Esophagus (tissue), 2 donors: ENCODE results near the gene ADD3. TPM values are rescaled to one million over a fixed set of nuclear protein-coding genes. Genes with fewer than 3 reads are reported as not detected.

Experiments
- H3K27ac ChIP-seq, 2 donors: one replicate each; pipeline ENCODE4 v1.5.1; 2013; ENCODE audit warnings: low read depth in 2 of 2, mild to moderate bottlenecking in 2 of 2, inconsistent platforms in 1 of 2, low read length in 1 of 2, moderate library complexity in 1 of 2
- H3K27me3 ChIP-seq, 2 donors: one replicate each; pipeline ENCODE4 v1.6.1; 2013; ENCODE audit warnings: low read length in 2 of 2, control low read depth in 1 of 2, mild to moderate bottlenecking in 1 of 2; ENCODE audit not compliant: insufficient read depth in 2 of 2, control insufficient read depth in 1 of 2
- H3K36me3 ChIP-seq, 2 donors: one replicate each; pipeline ENCODE4 v1.6.1; 2013; ENCODE audit warnings: low read length in 1 of 2; ENCODE audit not compliant: control insufficient read depth in 2 of 2, insufficient read depth in 2 of 2
- H3K4me1 ChIP-seq, 2 donors: one replicate each; pipeline ENCODE4 v1.6.1; 2013; ENCODE audit warnings: low read length in 1 of 2; ENCODE audit not compliant: control insufficient read depth in 2 of 2, insufficient read depth in 2 of 2
- H3K4me3 ChIP-seq, 2 donors: one replicate each; pipeline ENCODE4 v1.5.1; 2013; ENCODE audit warnings: low read length in 2 of 2, mild to moderate bottlenecking in 2 of 2, low read depth in 1 of 2, moderate library complexity in 1 of 2
- H3K9me3 ChIP-seq, 2 donors: one replicate each; pipeline ENCODE4 v1.6.1; 2013; ENCODE audit warnings: mild to moderate bottlenecking in 2 of 2, low read depth in 1 of 2, low read length in 1 of 2, moderate library complexity in 1 of 2; ENCODE audit not compliant: control insufficient read depth in 2 of 2, insufficient read depth in 1 of 2
- WGBS, 2 donors: extraction: QIAGEN DNeasy Blood & Tissue Kit; methylation state at CpG; one replicate each; pipeline ENCODE4 v1.1.7; 2013; 5-methylcytosine and 5-hydroxymethylcytosine counted together
- polyA plus RNA-seq, 2 donors: library from polyadenylated mRNA; stranded (reverse); fragments of 200-250 nt; gene quantifications; one replicate each; pipeline ENCODE4 v1.2.3, GENCODE V29; 2013
- donor health status: healthy with polysubstance abuse.
- donor health status: Bipolar disorder and iron deficiency.

The ADD3 gene
- polyA plus RNA-seq, 2 donors = 20.0 to 24.0 TPM

DNA sequence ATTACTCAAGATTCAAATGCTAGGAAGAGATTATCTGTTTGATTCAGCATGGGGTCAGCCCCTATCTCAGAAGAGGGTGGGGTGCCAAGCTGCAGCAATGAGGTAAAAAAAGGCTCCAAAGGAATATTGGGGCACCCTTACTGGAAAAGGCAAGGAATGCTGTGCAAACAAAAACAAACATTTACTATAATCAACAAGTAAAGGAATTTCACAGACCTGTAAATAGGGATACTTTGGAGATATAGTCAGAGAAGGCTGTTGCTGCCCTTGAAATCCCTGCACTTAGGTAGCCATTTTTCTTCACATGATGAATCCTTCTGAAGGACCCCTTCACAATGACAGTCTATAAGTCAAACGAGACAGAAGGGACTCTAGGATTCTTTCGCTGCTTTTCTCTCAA is 10.6 kb upstream of the ADD3 start:
- Histone ChIP-seq H3K27me3 (no peaks in the 10 kb centered on the region), H3K27ac (no peak overlapping the region), H3K4me1 (no peaks in the 10 kb centered on the region), H3K36me3 (no peaks in the 10 kb centered on the region), H3K4me3 (no peak overlapping the region), H3K9me3 (no peaks in the 10 kb centered on the region)
- WGBS, 2 donors = 70 to 84% methylated on average over 2 of the region's 2 CpGs

DNA sequence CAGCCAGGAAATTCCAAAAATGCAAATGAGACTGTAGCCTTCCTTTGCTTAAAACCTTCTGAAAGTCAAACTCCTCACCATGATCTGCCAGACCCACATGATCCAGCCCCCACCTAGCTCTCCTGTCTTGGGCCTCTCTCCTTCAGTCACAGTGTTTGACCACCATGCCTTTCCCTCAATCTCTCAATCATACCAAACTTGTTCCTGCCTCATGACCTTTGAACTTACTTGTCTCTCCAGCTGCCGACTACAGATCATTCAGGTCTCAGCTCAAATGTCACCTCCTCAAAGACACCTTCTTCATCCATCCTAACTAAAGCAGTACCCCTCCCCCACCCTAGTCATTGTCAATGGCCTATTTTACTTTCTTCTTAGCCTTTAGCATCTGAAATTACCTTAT is 9.3 kb upstream of the ADD3 start:
- Histone ChIP-seq H3K27ac (no peak overlapping the region), H3K4me3 (no peak overlapping the region), H3K4me1 (no peaks in the 10 kb centered on the region), H3K27me3 (no peaks in the 10 kb centered on the region), H3K9me3 (no peaks in the 10 kb centered on the region), H3K36me3 (no peaks in the 10 kb centered on the region)
- WGBS, 2 donors = 43 to 66% methylated on average over 1 of the region's 1 CpG

DNA sequence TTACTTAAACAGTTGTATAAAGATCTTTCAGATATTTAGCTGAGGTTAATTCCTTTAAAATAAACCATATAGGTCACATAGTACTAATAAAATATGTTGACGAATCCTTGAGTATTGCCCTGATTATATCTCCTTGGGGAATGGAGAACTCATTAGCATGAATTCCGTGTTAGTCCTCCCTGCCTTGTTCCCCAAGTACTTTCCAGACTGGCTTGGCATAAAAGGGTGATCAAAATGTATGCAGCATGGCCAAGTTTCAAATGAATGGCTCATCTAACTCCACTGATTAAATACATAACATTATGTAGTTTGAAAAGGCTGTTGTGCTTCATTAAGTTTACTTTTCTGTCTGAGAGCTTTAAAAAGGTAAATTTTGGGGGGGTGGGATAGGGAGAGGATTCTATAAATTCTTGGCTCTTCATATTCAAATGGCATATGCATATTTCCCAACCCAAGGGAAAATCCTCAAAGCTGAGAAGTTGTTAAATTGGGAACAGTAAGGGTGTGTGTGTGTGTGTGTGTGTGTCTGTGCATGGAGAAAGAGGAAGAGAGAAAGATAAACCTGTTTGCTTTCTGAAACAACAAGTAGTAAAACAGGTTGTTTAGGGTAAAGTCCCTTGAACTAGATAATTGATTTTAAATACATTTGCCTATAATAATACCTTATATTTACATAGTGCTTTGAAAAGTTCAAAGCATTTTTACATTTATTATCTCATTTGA is 4.8 kb upstream of the ADD3 start:
- WGBS, 2 donors = 45 to 49% methylated on average over 2 of the region's 2 CpGs
- peak overlapping the region; percentile 47 to 66 for H3K27ac ChIP-seq
- H3K27me3 ChIP-seq = no peaks in the 10 kb centered on the region
- H3K9me3 ChIP-seq = no peaks in the 10 kb centered on the region
- no peaks in the 10 kb centered on the region for H3K36me3 ChIP-seq
- H3K4me3 ChIP-seq = no peak overlapping the region
- no peaks in the 10 kb centered on the region for H3K4me1 ChIP-seq

DNA sequence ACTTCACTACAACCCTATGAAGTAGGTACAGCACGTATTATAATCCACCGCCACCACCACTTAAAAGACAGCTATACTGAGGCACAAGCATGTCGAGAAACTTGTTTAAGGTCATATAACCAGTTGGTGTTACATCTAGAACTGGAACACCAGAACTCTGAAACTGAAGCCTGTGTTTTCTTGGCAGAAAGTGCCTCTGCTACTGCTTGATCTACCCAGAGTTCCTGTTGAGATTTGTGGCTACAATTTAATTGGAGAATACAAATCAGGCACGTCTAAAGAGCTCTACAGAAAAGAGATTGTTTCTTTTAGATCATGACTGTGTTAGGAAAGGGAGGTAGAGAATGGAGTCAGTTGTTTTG is 4.3 kb upstream of the ADD3 start:
- no peaks in the 10 kb centered on the region for H3K36me3 ChIP-seq
- peak overlapping the region in 1 of 2 donors; percentile 66 for H3K27ac ChIP-seq
- no peaks in the 10 kb centered on the region for H3K27me3 ChIP-seq
- H3K4me1 ChIP-seq = no peaks in the 10 kb centered on the region
- WGBS, 2 donors = 27 to 43% methylated on average over 4 of the region's 4 CpGs
- H3K4me3 ChIP-seq = no peak overlapping the region
- H3K9me3 ChIP-seq = no peaks in the 10 kb centered on the region

DNA sequence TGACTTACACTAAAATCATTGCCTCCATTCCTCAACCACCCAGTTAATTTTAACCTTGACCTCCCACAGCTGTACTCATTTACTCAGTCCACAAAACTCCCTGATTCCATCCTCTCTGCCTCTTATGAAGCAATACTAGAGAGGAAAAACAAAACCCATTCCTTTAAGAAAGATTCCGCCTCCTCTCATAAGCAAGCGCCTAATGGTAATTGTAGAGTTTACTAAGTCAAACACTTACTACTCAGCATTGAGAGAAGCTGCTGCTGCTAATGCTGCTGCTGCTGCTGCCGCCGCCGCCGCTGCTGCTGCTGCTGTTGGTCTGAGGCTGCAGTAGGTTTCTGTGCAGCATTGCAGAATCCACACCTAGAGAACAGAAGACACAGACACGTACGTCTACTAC is 2.1 kb upstream of the ADD3 start:
- H3K27ac ChIP-seq = peak overlapping the region; percentile 20 to 27
- H3K9me3 ChIP-seq = no peaks in the 10 kb centered on the region
- no peaks in the 10 kb centered on the region for H3K36me3 ChIP-seq
- H3K27me3 ChIP-seq = no peaks in the 10 kb centered on the region
- peak overlapping the region in 1 of 2 donors; percentile 8 for H3K4me3 ChIP-seq
- no peaks in the 10 kb centered on the region for H3K4me1 ChIP-seq
- 33 to 53% methylated on average over 8 of the region's 8 CpGs for WGBS, 2 donors

DNA sequence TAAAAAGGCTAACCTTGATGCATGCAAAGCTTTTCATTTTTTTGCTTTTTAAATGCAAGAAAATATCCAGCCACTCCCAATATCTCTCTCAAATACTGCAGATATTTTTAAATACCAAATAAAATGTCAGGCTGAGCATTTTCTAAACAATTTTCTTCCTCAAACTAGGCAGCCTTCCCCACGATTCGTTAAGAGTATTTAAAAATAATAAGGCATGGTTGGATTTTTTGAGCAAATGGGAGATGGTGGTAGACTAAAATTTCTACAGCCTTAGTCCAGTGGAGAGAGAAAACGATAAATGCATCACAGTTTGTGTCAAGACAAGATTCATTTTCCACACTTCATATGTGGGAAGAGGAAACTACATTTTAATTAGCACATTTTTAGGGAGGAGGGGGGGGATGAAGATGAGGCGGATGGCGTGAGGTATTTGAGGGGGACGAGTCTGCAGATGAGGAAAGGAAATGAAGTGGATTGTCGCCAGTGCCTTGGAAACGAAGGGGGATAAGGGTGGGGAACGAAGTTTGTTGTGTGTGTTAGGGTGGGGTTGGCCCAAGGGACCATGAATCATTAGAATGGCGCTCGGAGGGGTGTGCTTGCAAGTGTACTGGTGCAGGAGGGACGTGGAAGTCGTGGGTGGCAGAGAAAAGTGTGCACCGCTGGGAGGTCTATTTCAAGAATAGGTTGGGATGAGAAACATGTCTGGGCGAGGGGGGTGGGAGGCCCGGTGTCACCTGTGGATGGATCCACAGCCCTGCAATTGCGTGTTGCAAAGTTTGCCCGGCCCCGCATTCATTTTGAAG is 1.2 kb upstream of the ADD3 start:
- Histone ChIP-seq H3K27me3 (no peaks in the 10 kb centered on the region), H3K36me3 (no peaks in the 10 kb centered on the region), H3K4me1 (no peaks in the 10 kb centered on the region), H3K4me3 (peak overlapping the region; percentile 81 to 91), H3K27ac (peak overlapping the region; percentile 82 to 93), H3K9me3 (no peaks in the 10 kb centered on the region)
- 16 to 20% methylated on average over 19 of the region's 19 CpGs for WGBS, 2 donors

DNA sequence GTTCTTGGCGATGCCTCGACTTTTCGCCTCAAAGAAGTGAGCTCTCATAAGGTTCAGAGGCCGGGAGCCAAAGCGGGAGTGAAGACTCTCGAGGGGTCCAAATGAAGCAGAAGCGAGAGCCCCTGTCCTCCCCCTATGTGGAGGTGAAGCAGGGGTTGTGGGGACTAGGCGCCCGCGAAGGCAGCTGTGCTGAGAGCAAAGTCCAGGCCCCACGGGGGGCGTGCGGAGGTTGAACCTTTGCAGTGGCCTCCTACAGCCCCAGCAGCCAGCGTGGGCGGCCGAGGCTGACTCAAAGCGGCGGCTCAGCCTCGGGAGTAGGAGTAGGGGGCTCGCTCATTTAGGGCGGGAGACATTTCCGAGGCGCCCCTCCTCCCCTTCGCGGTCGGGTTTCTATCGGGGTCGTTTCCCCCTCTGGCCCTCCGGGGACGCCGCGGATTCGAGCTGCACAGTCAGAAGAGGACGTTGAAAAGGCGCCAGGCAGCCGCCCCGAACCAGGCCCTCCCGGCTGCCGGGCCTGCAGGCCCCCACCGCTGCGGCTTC is 553 bp upstream of the ADD3 start:
- peak overlapping the region; percentile 81 to 91 for H3K4me3 ChIP-seq
- H3K27me3 ChIP-seq = no peaks in the 10 kb centered on the region
- no peaks in the 10 kb centered on the region for H3K36me3 ChIP-seq
- H3K9me3 ChIP-seq = no peaks in the 10 kb centered on the region
- peak overlapping the region; percentile 82 to 93 for H3K27ac ChIP-seq
- no peaks in the 10 kb centered on the region for H3K4me1 ChIP-seq
- WGBS, 2 donors = 2 to 3% methylated on average over 38 to 41 of the region's 41 CpGs

DNA sequence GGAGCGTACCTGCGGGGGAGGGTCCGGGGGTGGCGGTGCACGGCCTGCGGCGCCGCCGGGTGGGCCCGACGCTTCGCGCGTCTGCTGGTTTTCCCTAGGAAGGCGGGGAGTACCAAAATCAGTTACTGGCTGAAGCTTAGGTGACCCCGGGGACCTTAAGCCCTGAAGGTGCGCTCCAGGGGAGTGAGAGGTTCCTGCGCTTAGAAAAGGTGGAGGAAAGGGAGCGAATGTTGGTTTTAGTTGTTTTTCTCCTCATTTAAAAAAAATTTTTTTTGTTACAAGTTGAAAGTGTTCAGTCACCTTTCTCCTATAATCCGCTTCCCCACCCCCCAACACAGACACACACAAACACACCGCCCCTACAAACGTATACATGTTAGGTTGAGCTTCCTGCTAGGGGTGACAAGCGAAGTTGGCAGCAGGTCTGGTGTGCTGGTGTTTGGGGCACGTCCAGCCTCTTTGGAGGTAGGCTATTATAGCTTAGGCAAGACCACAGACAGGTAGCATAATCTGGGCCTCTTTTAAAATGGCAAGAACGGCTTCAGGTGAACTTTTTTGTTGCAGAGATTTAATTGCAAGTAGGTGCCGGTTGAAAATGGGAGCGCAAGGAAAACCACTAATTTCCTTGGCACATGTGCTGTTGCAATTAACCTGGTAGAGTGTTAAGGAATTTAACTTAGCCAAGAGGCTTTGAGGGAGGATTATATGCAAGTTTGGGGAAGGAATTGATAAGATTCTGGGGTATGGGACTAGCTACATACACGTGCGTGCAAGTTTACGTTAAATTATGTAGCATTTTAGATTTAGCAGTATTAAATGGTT is 945 bp downstream of the ADD3 start:
- H3K36me3 ChIP-seq = no peaks in the 10 kb centered on the region
- peak overlapping the region; percentile 82 to 93 for H3K27ac ChIP-seq
- WGBS, 2 donors = 2 to 3% methylated on average over 30 of the region's 30 CpGs
- H3K27me3 ChIP-seq = no peaks in the 10 kb centered on the region
- no peaks in the 10 kb centered on the region for H3K4me1 ChIP-seq
- H3K9me3 ChIP-seq = no peaks in the 10 kb centered on the region
- H3K4me3 ChIP-seq = peak overlapping the region; percentile 81 to 91

DNA sequence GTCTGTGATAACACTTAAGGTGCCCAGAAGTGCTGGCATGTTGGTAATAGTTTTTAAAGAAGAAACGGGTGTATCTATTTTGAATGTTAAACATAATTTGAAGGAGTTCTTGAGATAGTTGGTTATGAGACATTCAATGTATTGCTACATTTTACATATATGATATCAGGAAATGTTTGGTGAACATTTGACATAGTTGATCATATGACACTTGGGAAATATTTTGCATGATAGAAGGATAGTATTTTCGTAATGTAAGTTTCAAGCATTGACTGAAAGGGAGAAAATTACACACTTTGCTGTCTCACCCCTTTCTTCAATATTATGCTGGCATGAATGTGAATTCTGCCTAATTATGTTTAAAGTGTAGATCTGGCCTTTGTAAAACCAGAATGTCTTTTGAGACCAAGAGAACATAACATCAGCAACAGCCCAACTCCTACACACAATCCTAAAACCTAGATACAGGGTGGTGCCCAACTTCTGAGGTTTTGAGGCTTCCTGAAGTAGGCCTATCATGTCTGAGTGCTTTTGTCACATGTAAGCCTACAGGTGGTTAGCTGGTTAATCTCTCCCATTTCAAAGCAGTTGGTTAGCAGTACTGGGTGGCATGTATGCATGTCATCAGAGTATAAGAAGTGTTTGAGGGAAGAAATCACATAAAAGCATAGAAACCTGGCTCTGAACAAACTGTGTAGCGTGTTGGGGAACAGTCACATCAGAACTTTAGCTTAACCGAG is 2.1 kb downstream of the ADD3 start:
- H3K27me3 ChIP-seq = no peaks in the 10 kb centered on the region
- 40 to 59% methylated on average over 4 of the region's 4 CpGs for WGBS, 2 donors
- H3K9me3 ChIP-seq = no peaks in the 10 kb centered on the region
- no peaks in the 10 kb centered on the region for H3K36me3 ChIP-seq
- peak overlapping the region in 1 of 2 donors; percentile 20 for H3K4me3 ChIP-seq
- no peak overlapping the region for H3K27ac ChIP-seq
- H3K4me1 ChIP-seq = no peaks in the 10 kb centered on the region
